Measurements from ENCODE around the gene CTDSPL2. TPM values are rescaled to one million over a fixed set of nuclear protein-coding genes. Genes with fewer than 3 reads are reported as not detected.
"Not testable (repeated sequence)": the region's sequence is repeated elsewhere in the genome, so short reads cannot be mapped to it uniquely, and the experiment has no call there.

Gene CTDSPL2
- total RNA-seq, 1 donor = 108 TPM

DNA sequence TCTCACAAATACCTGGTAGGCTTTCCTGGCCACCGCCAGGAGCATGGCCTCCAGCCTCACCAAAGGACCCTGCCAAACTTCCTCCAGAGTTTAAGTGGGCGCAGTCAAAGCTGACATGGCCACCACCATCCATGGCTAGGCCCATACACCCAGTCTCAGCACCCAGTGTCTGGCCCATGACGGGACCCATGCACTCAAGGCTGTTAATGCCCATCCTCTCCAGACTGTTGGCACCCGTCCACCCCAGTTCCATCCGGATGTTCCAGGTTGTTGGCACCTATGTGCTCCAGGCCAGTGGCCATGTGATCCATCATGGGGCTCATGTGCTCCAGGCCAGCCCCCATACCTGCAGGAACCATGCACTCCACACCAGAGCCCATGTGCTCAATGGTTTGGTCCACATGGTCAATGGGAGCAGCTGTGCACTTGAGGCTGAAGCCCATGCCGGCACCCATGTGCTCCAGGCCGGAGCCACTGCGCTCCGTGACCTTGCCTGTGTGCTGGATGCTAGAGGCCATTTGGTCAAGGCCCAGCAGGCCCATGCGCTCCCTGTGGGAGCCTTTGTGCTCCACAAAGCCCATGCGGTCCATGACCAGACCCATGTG is 20.4 kb downstream of the CTDSPL2 start:
- H3K4me3 ChIP-seq (ENCODE audit: low read depth, low read length) = no peak overlapping the region
- no peak for DNase-seq (ENCODE audit: low read depth)
- TF ChIP-seq, protein P1, sequence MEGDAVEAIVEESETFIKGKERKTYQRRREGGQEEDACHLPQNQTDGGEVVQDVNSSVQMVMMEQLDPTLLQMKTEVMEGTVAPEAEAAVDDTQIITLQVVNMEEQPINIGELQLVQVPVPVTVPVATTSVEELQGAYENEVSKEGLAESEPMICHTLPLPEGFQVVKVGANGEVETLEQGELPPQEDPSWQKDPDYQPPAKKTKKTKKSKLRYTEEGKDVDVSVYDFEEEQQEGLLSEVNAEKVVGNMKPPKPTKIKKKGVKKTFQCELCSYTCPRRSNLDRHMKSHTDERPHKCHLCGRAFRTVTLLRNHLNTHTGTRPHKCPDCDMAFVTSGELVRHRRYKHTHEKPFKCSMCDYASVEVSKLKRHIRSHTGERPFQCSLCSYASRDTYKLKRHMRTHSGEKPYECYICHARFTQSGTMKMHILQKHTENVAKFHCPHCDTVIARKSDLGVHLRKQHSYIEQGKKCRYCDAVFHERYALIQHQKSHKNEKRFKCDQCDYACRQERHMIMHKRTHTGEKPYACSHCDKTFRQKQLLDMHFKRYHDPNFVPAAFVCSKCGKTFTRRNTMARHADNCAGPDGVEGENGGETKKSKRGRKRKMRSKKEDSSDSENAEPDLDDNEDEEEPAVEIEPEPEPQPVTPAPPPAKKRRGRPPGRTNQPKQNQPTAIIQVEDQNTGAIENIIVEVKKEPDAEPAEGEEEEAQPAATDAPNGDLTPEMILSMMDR (IDR thresholded peaks at IDR 0.05; ENCODE audit: insufficient read depth, low read length) = no peak

DNA sequence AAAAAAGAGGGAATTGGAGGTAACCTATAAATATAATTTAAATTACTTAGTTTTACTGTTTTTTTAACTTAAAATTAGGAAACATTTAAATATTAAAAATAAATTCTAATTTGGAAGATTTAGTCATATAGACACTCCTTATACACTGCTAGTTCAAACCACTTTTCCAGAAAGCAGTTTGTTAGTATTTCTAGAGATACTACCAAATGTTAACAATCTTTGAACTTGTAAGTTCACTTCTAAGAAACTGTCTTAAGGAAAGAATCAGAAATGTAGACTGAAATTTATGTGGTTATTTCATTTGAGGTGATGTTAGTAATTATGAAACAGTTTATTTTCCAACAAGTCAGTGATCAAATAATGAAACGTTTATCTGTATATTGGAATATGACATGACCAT is 22.7 kb downstream of the CTDSPL2 start:
- no peak overlapping the region for H3K4me3 ChIP-seq (ENCODE audit: low read depth, low read length)
- TF ChIP-seq, protein P1 (IDR thresholded peaks at IDR 0.05; ENCODE audit: insufficient read depth, low read length) = no peak
- DNase-seq (ENCODE audit: low read depth) = no peak

DNA sequence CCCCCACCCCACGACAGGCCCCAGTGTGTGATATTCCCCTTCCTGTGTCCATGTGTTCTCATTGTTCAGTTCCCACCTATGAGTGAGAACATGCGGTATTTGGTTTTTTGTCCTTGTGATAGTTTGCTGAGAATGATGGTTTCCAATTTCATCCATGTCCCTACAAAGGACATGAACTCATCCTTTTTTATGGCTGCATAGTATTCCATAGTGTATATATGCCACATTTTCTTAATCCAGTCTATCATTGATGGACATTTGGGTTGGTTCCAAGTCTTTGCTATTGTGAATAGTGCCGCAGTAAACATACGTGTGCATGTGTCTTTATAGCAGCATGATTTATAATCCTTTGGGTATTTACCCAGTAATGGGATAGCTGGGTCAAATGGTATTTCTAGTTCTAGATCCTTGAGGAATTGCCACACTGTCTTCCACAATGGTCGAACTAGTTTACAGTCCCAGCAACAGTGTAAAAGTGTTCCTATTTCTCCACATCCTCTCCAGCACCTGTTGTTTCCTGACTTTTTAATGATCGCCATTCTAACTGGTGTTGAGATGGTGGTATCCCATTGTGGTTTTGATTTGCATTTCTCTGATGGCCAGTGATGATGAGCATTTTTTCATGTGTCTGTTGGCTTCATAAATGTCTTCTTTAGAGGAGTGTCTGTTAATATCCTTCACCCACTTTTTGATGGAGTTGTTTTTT is 26.3 kb downstream of the CTDSPL2 start:
- not testable (repeated sequence) for H3K4me3 ChIP-seq (ENCODE audit: low read depth, low read length); DNase-seq (ENCODE audit: low read depth)

DNA sequence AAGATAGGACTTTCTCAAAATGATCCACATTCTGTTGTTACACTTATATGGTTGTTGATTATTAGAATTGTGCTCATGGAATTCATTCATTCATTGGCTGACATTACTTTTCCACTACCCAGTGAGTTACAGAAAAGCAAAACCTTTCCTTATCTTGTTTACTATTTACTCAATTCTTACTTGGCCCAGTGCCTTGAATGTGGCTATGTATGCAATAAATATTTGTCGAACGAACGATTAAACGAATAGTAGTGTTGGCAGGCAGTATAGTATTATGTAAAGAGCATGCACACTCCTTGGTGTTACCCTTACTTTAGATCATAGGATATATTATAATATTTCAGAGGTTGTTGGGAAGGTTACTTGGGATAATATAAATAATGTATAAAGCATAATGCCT is 31.0 kb downstream of the CTDSPL2 start:
- no peak overlapping the region for H3K4me3 ChIP-seq (ENCODE audit: low read depth, low read length)
- no peak for DNase-seq (ENCODE audit: low read depth)
- TF ChIP-seq, protein P1 (IDR thresholded peaks at IDR 0.05; ENCODE audit: insufficient read depth, low read length) = no peak

DNA sequence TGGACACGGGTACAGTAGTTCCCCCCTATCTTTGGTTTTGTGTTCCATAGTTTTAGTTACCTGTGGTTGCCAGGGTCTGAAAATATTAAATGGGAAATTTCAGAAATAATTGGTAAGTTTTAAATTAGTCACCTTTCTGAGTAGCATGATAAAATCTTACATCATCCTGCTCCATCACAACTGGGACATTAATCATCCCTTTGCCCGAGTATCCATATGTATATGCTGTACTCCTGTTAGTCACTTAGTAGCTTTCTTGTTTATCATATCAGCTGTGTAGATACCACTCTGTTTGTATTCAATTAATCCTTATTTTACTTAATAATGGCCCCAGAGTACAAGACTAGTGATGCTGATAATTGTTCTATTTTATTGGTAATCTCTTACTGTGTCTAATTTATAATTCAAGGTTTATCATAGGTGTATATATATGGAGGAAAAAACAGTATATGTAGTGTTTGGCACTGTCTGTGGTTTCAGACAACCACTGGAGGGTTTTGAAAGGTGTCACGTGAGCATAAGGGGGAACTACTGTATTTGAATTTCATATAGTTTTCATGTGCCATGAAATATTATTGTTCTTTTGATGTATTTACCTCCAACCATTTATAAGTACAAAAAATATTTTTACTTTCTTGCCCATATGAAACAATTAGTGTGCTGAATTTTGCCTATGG is 41.4 kb downstream of the CTDSPL2 start:
- peak; percentile 62 for DNase-seq (ENCODE audit: low read depth)
- TF ChIP-seq, protein P1 (IDR thresholded peaks at IDR 0.05; ENCODE audit: insufficient read depth, low read length) = no peak
- H3K4me3 ChIP-seq (ENCODE audit: low read depth, low read length) = no peak overlapping the region

DNA sequence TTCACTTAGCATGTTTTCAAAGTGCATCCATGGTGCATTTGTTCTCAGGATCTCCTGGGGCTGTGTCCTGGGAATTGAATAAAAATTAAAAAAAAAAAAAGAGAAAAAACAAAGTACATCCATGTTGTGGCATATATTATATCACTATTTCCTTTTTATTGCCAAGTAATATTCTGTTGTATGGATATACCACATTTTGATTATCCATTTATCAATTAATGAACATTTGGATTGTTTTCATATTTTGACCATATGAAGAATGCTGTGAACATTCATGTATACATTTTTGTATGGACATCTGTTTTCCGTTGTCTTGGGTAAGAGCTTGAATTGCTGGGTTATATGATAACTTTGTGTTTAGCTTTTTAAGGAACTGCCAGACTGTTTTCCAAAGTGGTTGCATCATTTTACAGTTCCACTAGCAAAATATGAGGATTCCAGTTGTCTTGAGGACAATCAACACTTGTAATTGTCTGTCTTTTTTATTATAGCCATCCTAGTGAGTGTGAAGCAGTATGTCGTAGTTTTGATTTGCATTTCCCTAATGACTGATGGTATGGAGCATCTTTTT is 44.5 kb downstream of the CTDSPL2 start:
- DNase-seq (ENCODE audit: low read depth) = no peak
- TF ChIP-seq, protein P1 (IDR thresholded peaks at IDR 0.05; ENCODE audit: insufficient read depth, low read length) = no peak
- no peak overlapping the region for H3K4me3 ChIP-seq (ENCODE audit: low read depth, low read length)

DNA sequence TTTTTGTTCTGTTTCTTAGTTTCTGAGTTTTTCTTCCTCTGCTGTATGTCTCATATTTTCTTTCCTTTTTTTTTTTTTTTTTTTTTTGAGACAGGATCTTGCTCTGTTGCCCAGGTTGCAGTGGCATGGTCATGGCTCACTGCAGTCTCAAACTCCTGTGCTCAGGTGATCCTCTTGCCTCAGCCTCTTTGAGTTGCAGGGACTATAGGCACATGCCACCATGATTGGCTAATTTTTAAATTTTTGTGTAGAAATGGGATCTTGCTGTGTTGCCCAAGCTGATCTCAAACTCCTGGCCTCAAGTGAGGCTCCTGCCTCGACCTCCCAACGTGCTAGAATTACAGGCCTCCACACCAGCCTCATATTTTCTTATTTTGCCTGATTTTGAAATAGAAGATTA is 51.9 kb downstream of the CTDSPL2 start:
- TF ChIP-seq, protein P1 (IDR thresholded peaks at IDR 0.05; ENCODE audit: insufficient read depth, low read length) = no peak
- no peak overlapping the region for H3K4me3 ChIP-seq (ENCODE audit: low read depth, low read length)
- no peak for DNase-seq (ENCODE audit: low read depth)
